GM12801 (cell line): ENCODE results near the gene TSHZ2.

ENCODE experiments used
- TF ChIP-seq, protein P1 (sequence below): IDR thresholded peaks from one replicate; pipeline ENCODE4 v1.5.1; 2011; ENCODE audit warnings: control low read depth; ENCODE audit not compliant: insufficient read length; ENCODE audit errors: extremely low read depth

Gene TSHZ2

DNA sequence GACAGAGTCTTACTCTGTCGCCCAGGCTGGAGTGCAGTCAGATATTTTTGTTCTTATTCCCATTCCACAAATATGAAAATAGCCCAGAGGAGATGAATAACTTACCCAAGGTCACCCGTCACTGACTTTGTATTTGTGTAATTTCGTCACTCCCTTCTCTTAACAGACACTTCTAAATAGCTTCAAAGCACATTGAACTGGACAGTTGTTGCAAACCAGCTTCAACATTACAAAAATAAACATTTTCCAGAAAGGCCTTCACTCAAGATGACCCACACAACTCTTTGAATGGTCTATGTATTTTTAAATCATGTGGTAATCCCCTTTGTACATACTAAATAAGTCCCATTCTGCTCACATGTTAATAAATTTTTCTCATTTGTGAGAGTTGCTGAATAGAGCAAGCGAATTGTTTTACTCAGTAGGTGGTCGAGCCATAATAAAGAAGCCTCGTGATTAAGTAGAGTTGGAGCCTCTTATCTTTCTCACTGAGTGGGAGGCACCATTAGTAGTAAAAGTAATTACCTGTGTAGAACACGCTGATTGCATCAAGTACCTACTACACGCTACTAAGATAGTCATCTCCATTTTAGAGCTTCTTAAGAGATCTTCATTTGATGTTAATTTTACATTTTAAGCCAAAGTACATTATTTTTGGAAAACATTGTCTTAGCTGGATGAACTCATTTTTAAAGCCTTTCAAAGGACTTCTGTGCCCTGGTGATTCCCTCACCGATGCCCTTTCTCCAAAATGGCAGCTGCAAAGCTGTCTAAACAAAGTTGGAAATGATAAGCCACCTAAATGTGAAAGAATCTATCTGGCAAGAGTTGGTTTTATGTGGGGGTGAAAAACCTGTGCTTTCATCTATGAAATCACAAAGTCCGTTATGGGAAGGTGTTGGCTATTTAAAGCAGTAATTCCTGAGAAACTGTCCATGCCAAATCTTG lies 110.0 kb downstream of the TSHZ2 start:
- TF ChIP-seq, protein P1, sequence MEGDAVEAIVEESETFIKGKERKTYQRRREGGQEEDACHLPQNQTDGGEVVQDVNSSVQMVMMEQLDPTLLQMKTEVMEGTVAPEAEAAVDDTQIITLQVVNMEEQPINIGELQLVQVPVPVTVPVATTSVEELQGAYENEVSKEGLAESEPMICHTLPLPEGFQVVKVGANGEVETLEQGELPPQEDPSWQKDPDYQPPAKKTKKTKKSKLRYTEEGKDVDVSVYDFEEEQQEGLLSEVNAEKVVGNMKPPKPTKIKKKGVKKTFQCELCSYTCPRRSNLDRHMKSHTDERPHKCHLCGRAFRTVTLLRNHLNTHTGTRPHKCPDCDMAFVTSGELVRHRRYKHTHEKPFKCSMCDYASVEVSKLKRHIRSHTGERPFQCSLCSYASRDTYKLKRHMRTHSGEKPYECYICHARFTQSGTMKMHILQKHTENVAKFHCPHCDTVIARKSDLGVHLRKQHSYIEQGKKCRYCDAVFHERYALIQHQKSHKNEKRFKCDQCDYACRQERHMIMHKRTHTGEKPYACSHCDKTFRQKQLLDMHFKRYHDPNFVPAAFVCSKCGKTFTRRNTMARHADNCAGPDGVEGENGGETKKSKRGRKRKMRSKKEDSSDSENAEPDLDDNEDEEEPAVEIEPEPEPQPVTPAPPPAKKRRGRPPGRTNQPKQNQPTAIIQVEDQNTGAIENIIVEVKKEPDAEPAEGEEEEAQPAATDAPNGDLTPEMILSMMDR: no peak

DNA sequence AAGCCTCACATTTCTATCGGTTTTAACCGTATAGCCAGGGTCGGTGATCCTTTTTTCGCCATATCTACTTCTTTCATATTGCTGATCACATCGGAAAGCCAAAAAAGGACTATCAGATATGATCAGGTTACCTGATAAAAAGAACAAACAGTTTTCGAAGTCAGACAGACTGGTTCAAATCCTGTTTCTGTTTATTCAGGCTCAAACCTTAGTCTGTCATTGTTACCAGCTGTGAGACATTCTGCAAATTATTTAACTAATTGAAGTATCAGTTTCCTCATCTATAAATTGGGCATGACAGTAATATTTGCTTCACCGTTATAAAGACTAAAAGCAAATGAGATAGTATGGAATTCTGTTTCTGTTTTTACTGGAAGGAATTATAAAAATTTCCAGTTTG lies 111.3 kb downstream of the TSHZ2 start:
- TF ChIP-seq, protein P1: no peak

DNA sequence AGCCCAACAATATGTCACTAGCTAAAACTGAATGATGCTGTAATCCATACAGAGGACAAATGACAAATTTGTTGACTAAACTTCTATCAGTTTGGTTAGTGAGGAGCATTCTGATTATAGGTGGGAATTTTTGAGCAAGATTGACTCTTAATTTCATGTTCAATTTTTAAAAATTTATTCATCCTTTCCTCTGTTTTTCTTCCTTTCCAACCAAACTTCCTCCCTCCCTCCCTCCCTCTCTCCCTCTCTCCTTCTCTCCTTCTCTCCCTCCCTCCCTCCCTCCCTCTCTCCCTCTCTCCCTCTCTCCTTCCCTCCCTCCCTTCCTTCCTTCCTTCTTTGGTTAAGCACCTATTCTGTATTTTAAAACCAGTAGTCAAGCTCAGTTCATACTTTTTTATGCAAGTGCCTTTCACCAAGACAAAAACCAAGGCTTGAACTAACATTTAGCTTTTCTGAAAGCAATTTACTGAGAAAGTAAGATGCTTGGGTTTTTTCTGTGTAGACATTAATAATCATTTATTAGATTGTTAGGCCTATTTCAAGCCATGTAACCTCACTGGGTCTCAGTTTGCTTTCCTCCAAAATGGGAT lies 112.3 kb downstream of the TSHZ2 start:
- TF ChIP-seq, protein P1: no peak

DNA sequence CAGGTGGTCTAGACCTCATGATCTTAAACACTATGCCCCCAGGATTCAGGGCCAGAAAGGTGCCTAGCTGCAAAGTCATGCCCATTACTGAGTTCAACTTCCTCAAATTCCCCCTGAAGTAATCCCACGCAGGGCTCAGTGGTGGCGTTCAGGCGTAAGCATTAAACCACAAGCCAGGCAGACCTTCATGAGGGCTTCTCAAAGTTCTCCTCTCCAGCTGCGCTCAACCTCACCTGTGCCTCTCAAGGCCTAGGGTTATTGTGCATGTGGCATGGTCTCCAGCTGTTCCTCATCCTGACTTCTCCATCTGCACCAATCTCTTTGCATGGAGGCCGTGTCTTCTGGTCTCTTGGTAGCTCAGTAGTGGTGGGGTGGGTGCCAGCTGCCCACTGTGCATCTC lies 113.6 kb downstream of the TSHZ2 start:
- TF ChIP-seq, protein P1: no peak

DNA sequence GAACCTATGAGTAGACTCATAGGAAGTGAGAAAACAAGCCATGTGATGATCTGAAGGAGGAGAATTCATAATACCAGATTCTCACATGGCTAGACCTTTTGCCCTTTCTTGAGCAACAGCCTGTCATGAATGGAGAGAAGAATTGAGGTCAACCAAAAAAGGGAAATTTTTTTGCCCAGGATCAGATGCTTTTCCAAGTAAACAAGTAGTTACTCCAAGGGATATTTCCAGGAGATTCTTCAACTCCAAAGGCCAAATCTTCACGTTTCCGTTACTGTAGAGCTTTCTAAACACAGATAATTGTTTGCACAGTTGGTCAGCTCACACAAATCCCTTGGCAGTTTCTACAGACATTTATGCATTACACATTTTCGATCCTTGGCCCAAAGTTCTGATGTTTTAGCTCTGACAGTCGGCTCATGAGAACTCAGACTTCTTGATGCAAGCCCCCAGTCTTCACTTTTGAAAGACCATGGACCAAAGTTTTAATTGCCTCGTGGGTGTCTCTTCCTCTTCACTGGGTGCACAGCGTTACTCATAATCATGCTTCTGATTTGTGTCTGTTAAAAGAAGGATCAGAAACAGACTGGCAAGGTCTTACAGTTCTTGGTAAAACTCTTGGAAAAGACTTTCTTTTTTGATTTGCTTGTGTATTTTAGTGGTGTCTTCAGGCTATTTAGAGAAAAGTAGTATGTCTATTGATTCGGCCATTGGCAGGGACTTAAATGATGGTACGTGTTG lies 115.0 kb downstream of the TSHZ2 start:
- TF ChIP-seq, protein P1: no peak

DNA sequence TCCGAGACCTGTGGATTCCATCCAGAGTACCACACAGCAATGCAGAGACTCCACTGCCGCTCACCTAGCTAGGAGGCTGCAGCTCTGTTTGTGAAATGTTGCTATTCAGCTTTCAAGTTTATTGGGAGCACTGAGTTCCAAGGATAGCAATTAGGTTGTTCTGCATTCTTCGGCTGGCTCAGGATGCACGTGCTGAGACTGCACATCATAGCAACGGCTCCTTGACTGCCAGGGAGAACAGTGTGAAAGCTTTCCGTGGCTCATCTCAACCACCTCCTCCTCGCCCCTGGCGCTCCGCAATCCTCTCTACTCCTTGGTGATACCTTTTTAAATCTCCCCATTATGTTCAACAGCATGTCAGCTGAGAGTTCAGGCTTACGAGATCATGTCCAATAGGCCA lies 116.6 kb downstream of the TSHZ2 start:
- TF ChIP-seq, protein P1: no peak

DNA sequence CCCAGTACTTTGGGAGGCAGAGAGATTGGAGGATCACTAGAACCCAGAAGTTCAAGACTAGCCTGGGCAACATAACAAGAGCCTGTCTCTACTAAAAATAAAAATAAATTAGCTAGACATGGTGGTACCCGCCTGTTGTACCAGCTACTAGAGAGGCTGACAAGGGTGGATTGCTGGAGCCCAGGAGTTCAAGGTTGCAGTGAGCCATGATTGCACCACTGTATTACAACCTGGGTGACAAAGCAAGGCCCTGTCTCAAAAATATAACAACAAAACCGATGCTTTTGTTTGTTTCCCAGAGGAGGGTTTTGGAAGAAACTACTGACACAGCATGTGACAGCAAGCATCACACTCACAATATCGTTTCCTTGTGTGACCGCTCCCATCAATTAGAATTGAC lies 119.6 kb downstream of the TSHZ2 start:
- TF ChIP-seq, protein P1: no peak
